Gastrocnemius medialis (tissue), 4 donors: ENCODE data around the gene SHC2. TPM values are rescaled to one million over a fixed set of nuclear protein-coding genes. Genes with fewer than 3 reads are reported as not detected.

Experiments used
- ATAC-seq, 2 donors: fragments of 150-250 bp; one replicate each; pipeline ENCODE4 v1.9.1; 2016
- DNase-seq, 2 donors: peaks; one replicate each; pipeline ENCODE4 v3.0.0-alpha.2; 2019
- H3K27ac ChIP-seq, 4 donors: fragments of 200-600 bp; sonication (generic); 1 replicate in 1 of 4; 2 replicates in 3 of 4; pipeline ENCODE4 v1.5.1; 2016 to 2018; ENCODE audit warnings: mild to moderate bottlenecking in 2 of 4, moderate library complexity in 1 of 4
- H3K27me3 ChIP-seq, 3 donors: fragments of 200-600 bp; sonication (generic) in 2 of 3; 1 replicate in 1 of 3; 2 replicates in 2 of 3; pipeline versions ENCODE4 v1.5.1 to v1.6.0; 2016 to 2019; ENCODE audit warnings: mild to moderate bottlenecking in 1 of 3, moderate library complexity in 1 of 3
- H3K36me3 ChIP-seq, 2 donors: fragments of 200-600 bp; sonication (generic) in 1 of 2; one replicate each; pipeline ENCODE4 v1.5.1; 2017 to 2018
- H3K4me1 ChIP-seq, 2 donors: fragments of 200-600 bp; sonication (generic) in 1 of 2; one replicate each; pipeline ENCODE4 v1.5.1; 2016 to 2017; ENCODE audit warnings: mild to moderate bottlenecking in 2 of 2
- H3K4me3 ChIP-seq, 4 donors: fragments of 200-600 bp; sonication (generic) in 3 of 4; 1 replicate in 1 of 4; 2 replicates in 3 of 4; pipeline ENCODE4 v1.5.1; 2016 to 2019; ENCODE audit warnings: mild to moderate bottlenecking in 2 of 4
- H3K9me3 ChIP-seq, 3 donors: fragments of 200-600 bp; sonication (generic) in 2 of 3; 1 replicate in 1 of 3; 2 replicates in 2 of 3; pipeline ENCODE4 v1.5.1; 2016 to 2019
- CTCF ChIP-seq, 5 experiments: fragments of 450-650 bp in 3 of 5; fragments of 200-600 bp in 2 of 5; sonication (generic) in 2 of 5; IDR thresholded peaks in 4 of 5; conservative IDR thresholded peaks in 1 of 5; 1 replicate in 4 of 5; 2 replicates in 1 of 5; pipeline ENCODE4 v1.5.1; 2016 to 2019; ENCODE audit warnings: antibody characterized with exemption in 5 of 5, mild to moderate bottlenecking in 3 of 5, moderate library complexity in 3 of 5
- POLR2A ChIP-seq, 2 donors: fragments of 450-650 bp; IDR thresholded peaks; one replicate each; pipeline ENCODE4 v1.6.1; 2017; ENCODE audit warnings: antibody characterized with exemption in 2 of 2, mild to moderate bottlenecking in 2 of 2, moderate library complexity in 2 of 2
- in situ Hi-C, 4 donors: fragments of 200-750 bp; cut with MboI; loops; one replicate each; pipeline versions ENCODE4 v1.15.0 to v1.8.0; 2017; ENCODE audit warnings: low sequenced_read_pairs in 4 of 4
- intact Hi-C: fragments of 100-400 bp; cut with DNase I; formaldehyde crosslinking; loops from one replicate; pipeline ENCODE4 v1.15.1; 2023; ENCODE audit warnings: low total_unique reads
- total RNA-seq, 4 donors: library from RNA; depleted of rRNA; stranded (reverse); fragments of >200 nt; gene quantifications; one replicate each; pipeline versions ENCODE4 v1.1.0 to v1.2.3, GENCODE V29; 2016

The SHC2 gene
- total RNA-seq, 4 donors from 2014 or later, result 2.1 to 6.2 (median 4.5) TPM

GRCh38 chr19:402786-403185 lies 58.0 kb downstream of the SHC2 start:
- Histone ChIP-seq H3K9me3 (no peaks in the 10 kb centered on the region), H3K27me3 (peaks cover 27 to 55% (median 45%) of the 10 kb centered on the region in 3 donors), H3K4me3 (no peak overlapping the region), H3K27ac (no peak overlapping the region), H3K36me3 (no peaks in the 10 kb centered on the region), H3K4me1 (no peaks in the 10 kb centered on the region)
- intact Hi-C loops (no loop called here), in situ Hi-C loops (no loop called here)
- ATAC-seq (no peak), DNase-seq (no peak)
- TF ChIP-seq POLR2A (IDR thresholded peaks at IDR 0.05) (no peak), CTCF (IDR thresholded peaks at IDR 0.05 in 4 of 5, conservative IDR thresholded peaks at IDR 0.05 in 1 of 5) (no peak)

DNA sequence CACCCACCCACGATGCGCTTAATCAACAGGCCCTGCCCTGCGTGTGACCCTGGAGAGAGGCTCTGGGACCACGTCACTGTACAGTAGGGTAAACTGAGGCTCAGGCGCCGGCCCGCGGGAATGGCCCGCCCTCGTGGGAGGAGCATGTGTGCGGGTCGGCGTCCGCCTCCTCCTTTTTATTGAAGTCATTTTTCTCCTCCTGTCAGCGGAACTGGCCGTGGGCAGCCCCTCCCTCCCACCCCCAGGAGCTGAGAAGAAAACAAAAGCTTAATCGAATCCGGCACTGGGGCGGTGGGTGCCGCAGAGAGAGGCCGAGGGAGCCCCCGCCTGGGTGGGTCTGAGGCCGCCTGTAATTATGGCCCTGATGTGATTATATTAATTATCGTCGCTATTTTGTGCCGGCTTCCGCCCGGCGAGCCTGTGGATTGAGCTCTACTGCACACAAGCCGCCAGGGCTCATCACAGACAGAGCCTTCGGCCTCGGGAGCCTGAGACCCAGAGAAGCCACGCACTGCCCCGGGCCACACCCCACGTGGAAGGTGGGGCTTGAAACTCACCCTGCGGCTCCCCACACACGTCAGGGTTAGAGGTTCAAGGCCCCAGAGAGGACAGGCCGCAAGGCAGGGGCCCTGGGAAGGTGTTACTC lies 58.8 kb downstream of the SHC2 start:
- in situ Hi-C loops (no loop called here), intact Hi-C loops (no loop called here)
- no peak overlapping the region for H3K27ac ChIP-seq
- peaks cover 25 to 49% (median 40%) of the 10 kb centered on the region in 3 donors for H3K27me3 ChIP-seq
- no peak for TF ChIP-seq POLR2A (IDR thresholded peaks at IDR 0.05)
- ATAC-seq, result no peak
- DNase-seq, result no peak
- H3K36me3 ChIP-seq, result no peaks in the 10 kb centered on the region
- H3K4me1 ChIP-seq, result no peaks in the 10 kb centered on the region
- H3K9me3 ChIP-seq, result no peaks in the 10 kb centered on the region
- no peak overlapping the region for H3K4me3 ChIP-seq

GRCh38 chr19:400976-401865 lies 59.6 kb downstream of the SHC2 start:
- H3K4me3 ChIP-seq, result no peak overlapping the region
- H3K27ac ChIP-seq, result no peak overlapping the region
- intact Hi-C loops (no loop called here), in situ Hi-C loops (no loop called here)
- H3K9me3 ChIP-seq, result no peaks in the 10 kb centered on the region
- H3K4me1 ChIP-seq, result no peaks in the 10 kb centered on the region
- H3K36me3 ChIP-seq, result no peaks in the 10 kb centered on the region
- no peak for DNase-seq
- peaks cover 25 to 42% (median 33%) of the 10 kb centered on the region in 3 donors for H3K27me3 ChIP-seq
- ATAC-seq, result no peak
- TF ChIP-seq CTCF (IDR thresholded peaks at IDR 0.05 in 4 of 5, conservative IDR thresholded peaks at IDR 0.05 in 1 of 5) (no peak), POLR2A (IDR thresholded peaks at IDR 0.05) (no peak)

- no peaks in the 10 kb centered on the region for H3K4me1 ChIP-seq
- no peak overlapping the region for H3K27ac ChIP-seq
- TF ChIP-seq CTCF (IDR thresholded peaks at IDR 0.05 in 4 of 5, conservative IDR thresholded peaks at IDR 0.05 in 1 of 5), result no peak
- no peak for TF ChIP-seq POLR2A (IDR thresholded peaks at IDR 0.05)
- no peaks in the 10 kb centered on the region for H3K9me3 ChIP-seq
- DNase-seq (no peak), ATAC-seq (no peak)
- H3K4me3 ChIP-seq, result no peak overlapping the region
- H3K36me3 ChIP-seq, result no peaks in the 10 kb centered on the region
- peaks cover 14 to 29% (median 20%) of the 10 kb centered on the region in 3 donors for H3K27me3 ChIP-seq
- in situ Hi-C loops (no loop called here), intact Hi-C loops (no loop called here)
Measured at GRCh38 chr19:399370-399769, 61.5 kb downstream of the SHC2 start.

DNA sequence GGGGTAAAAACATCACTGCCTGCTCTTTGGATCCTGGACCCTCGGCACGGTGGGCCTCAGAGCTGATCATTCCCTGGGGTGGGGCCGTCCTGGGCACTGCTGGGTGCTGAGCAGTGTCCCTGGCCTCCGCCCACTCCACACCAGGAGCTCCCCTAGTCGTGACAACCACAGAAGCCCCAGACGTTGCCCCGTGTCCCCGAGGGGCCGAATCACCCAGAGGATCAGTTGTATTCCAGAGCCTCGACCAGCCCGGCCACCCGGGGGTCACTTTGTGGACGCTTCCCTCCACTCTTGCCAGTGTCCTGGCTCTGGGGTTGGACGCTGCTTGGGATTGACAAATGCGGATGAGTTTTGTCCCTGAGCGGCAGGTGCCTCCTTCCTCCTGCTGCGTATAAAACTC lies 62.1 kb downstream of the SHC2 start:
- ATAC-seq (no peak), DNase-seq (no peak)
- intact Hi-C loops, result no loop called here
- TF ChIP-seq POLR2A (IDR thresholded peaks at IDR 0.05) (no peak), CTCF (IDR thresholded peaks at IDR 0.05 in 4 of 5, conservative IDR thresholded peaks at IDR 0.05 in 1 of 5) (no peak)
- in situ Hi-C loops, result no loop called here
- no peak overlapping the region for H3K27ac ChIP-seq
- no peak overlapping the region for H3K4me3 ChIP-seq
- H3K9me3 ChIP-seq, result no peaks in the 10 kb centered on the region
- no peaks in the 10 kb centered on the region for H3K36me3 ChIP-seq
- no peaks in the 10 kb centered on the region for H3K4me1 ChIP-seq
- H3K27me3 ChIP-seq, result peaks cover 14 to 29% (median 20%) of the 10 kb centered on the region in 3 donors
